Hematopoietic multipotent progenitor cell treated with erythropoietin and hydrocortisone succinate and interleukin-3 and kit ligand, for 15 days (in vitro differentiated cells): Measurements from ENCODE around the gene IL20RB.

Experiments
- DNase-seq: peaks from one replicate; pipeline ENCODE4 v3.0.0-alpha.2; 2015; ENCODE audit warnings: low spot score

Gene IL20RB

GRCh38 chr3:137039570-137039969, 81.8 kb downstream of the IL20RB start:
- no peak for DNase-seq

GRCh38 chr3:137041251-137041650, 83.5 kb downstream of the IL20RB start:
- DNase-seq: no peak

GRCh38 chr3:137041686-137042085, 83.9 kb downstream of the IL20RB start:
- no peak for DNase-seq

- DNase-seq: no peak
Observed at GRCh38 chr3:137046747-137047146, 89.0 kb downstream of the IL20RB start.

GRCh38 chr3:137047240-137047639, 89.5 kb downstream of the IL20RB start:
- no peak for DNase-seq

GRCh38 chr3:137050281-137050680, 92.5 kb downstream of the IL20RB start:
- DNase-seq: no peak

GRCh38 chr3:137052298-137052697, 94.5 kb downstream of the IL20RB start:
- no peak for DNase-seq
